ENCODE results near the gene MAP1B. TPM values are rescaled to one million over a fixed set of nuclear protein-coding genes. Genes with fewer than 3 reads are reported as not detected.
A peak's percentile ranks its signal among the peaks of the same experiment; 100 is the strongest.

MAP1B gene
- total and polyA plus RNA-seq, 2 donors, result 1.6 to 3.1 TPM

DNA sequence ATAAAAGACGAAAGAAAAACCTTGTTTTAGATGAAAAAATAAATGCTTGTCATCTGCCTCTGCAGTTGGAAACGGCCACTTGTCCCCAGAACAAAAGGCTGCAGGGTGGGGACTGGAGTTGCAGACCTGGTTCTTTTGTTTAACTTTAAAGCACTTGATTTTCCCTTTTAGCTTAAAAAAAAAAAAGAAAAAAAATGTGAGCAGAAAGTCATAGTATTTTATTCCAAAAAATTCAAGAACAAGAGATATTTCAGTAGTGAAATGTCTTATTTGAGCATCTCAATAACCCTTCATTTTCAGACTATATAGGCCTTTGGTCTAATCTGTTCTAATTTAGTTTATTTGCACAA lies 1.8 kb downstream of the MAP1B start:
- peak overlapping the region in 1 of 2 donors; percentile 28 for H3K4me3 ChIP-seq (ENCODE audit: low read length in 2 of 2)
- 1% methylated on average over 2 of the region's 2 CpGs for WGBS
- peaks cover 4 to 9% of the 10 kb centered on the region in 2 donors for H3K4me1 ChIP-seq (ENCODE audit: control insufficient read depth in 2 of 2, insufficient read depth in 2 of 2, low read length in 2 of 2)
- H3K9me3 ChIP-seq (ENCODE audit: control insufficient read depth in 2 of 2, insufficient read depth in 1 of 2, low read length in 1 of 2), result no peaks in the 10 kb centered on the region
- no peak overlapping the region for H3K27ac ChIP-seq (ENCODE audit: low read depth in 1 of 2, low read length in 1 of 2)
- no peaks in the 10 kb centered on the region for H3K36me3 ChIP-seq (ENCODE audit: control insufficient read depth in 2 of 2, insufficient read depth in 2 of 2, low read length in 1 of 2)
- DNase-seq (ENCODE audit: low read depth in 6 of 9, low spot score in 9 of 9), result no peak
- H3K27me3 ChIP-seq (ENCODE audit: control insufficient read depth in 2 of 2, insufficient read depth in 1 of 2, low read length in 1 of 2), result peaks cover 38 to 58% of the 10 kb centered on the region in 2 donors

DNA sequence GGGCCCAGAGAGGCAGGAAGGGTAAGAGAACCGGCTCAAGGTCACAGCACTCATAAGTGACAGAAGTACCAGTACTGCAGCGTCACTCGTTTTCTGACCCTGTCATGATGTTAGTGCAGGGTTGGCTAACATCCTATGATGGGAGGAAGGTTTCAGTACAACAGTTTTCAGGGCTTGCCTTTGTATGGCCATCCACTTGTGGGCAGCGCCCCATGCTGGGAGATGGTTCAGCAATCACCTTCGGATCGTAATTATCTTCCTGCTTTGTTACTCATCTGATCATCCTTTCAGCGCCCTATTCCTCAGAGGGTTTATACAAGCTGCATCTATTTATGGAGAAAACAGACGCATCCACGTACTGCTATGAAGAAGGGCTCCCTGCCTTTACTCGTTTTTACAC lies 2.4 kb downstream of the MAP1B start:
- WGBS, result 93% methylated on average over 10 of the region's 10 CpGs
- no peak for DNase-seq (ENCODE audit: low read depth in 6 of 9, low spot score in 9 of 9)
- Histone ChIP-seq H3K36me3 (ENCODE audit: control insufficient read depth in 2 of 2, insufficient read depth in 2 of 2, low read length in 1 of 2) (no peaks in the 10 kb centered on the region), H3K27me3 (ENCODE audit: control insufficient read depth in 2 of 2, insufficient read depth in 1 of 2, low read length in 1 of 2) (peaks cover 35 to 58% of the 10 kb centered on the region in 2 donors), H3K4me1 (ENCODE audit: control insufficient read depth in 2 of 2, insufficient read depth in 2 of 2, low read length in 2 of 2) (peaks cover 4 to 9% of the 10 kb centered on the region in 2 donors), H3K9me3 (ENCODE audit: control insufficient read depth in 2 of 2, insufficient read depth in 1 of 2, low read length in 1 of 2) (no peaks in the 10 kb centered on the region), H3K27ac (ENCODE audit: low read depth in 1 of 2, low read length in 1 of 2) (no peak overlapping the region), H3K4me3 (ENCODE audit: low read length in 2 of 2) (no peak overlapping the region)

DNA sequence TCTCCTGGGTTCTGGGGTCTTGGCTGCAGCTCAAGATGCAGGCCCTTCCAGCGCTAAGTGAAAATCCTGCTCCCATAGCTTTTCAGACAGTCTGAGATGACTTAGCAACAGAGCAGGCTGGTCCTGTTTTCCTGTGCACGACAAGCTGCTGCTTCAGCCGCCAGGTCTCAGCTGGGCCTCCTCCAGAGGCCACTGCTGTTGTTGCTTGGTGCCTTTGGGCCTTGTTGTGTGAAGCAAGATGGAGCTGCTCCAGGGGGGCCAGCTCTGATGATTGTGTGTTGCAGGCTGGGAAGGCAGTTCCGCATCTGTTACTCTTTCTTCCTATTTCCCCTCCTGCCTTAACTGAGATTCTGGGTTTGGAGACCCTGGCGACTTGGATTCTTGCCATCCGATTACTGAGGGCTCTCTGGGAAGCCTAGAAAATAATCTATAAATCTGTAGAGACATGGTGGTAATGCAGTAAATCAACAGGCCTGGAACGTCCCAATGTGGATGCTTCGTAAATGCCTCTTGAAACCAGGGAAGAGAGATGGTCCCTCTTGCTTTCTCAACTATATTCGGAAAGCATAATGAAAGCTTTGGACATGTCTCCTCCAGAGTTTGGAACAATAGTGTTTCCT lies 3.2 kb downstream of the MAP1B start:
- Histone ChIP-seq H3K27me3 (ENCODE audit: control insufficient read depth in 2 of 2, insufficient read depth in 1 of 2, low read length in 1 of 2) (peaks cover 35 to 57% of the 10 kb centered on the region in 2 donors), H3K4me1 (ENCODE audit: control insufficient read depth in 2 of 2, insufficient read depth in 2 of 2, low read length in 2 of 2) (peaks cover 4 to 9% of the 10 kb centered on the region in 2 donors), H3K9me3 (ENCODE audit: control insufficient read depth in 2 of 2, insufficient read depth in 1 of 2, low read length in 1 of 2) (no peaks in the 10 kb centered on the region), H3K36me3 (ENCODE audit: control insufficient read depth in 2 of 2, insufficient read depth in 2 of 2, low read length in 1 of 2) (no peaks in the 10 kb centered on the region), H3K4me3 (ENCODE audit: low read length in 2 of 2) (no peak overlapping the region), H3K27ac (ENCODE audit: low read depth in 1 of 2, low read length in 1 of 2) (no peak overlapping the region)
- 93% methylated on average over 9 of the region's 9 CpGs for WGBS
- no peak for DNase-seq (ENCODE audit: low read depth in 6 of 9, low spot score in 9 of 9)

DNA sequence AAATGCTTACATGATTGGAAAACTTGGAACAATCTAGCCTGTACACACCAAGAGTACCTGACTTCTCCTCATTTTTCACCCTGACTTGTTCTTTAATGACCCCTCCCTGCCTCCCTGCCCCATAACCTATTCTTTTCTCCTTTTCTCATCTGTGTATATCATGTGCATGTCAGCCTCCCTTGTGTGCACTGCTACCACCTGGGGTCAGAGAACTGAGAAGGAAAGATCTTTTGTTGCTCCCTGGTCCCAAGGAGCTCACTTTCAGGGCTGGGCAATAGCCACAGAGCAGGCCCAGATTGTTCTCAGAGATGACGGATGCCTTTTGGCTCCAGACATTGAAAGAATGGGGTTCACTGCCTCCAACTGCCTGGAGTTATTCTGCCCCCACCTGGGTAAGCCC lies 5.1 kb downstream of the MAP1B start:
- peaks cover 25 to 38% of the 10 kb centered on the region in 2 donors for H3K27me3 ChIP-seq (ENCODE audit: control insufficient read depth in 2 of 2, insufficient read depth in 1 of 2, low read length in 1 of 2)
- 97% methylated on average over 1 of the region's 1 CpG for WGBS
- peaks cover 4 to 9% of the 10 kb centered on the region in 2 donors for H3K4me1 ChIP-seq (ENCODE audit: control insufficient read depth in 2 of 2, insufficient read depth in 2 of 2, low read length in 2 of 2)
- DNase-seq (ENCODE audit: low read depth in 6 of 9, low spot score in 9 of 9), result no peak
- H3K9me3 ChIP-seq (ENCODE audit: control insufficient read depth in 2 of 2, insufficient read depth in 1 of 2, low read length in 1 of 2), result no peaks in the 10 kb centered on the region
- no peaks in the 10 kb centered on the region for H3K36me3 ChIP-seq (ENCODE audit: control insufficient read depth in 2 of 2, insufficient read depth in 2 of 2, low read length in 1 of 2)
- H3K27ac ChIP-seq (ENCODE audit: low read depth in 1 of 2, low read length in 1 of 2), result no peak overlapping the region
- no peak overlapping the region for H3K4me3 ChIP-seq (ENCODE audit: low read length in 2 of 2)

DNA sequence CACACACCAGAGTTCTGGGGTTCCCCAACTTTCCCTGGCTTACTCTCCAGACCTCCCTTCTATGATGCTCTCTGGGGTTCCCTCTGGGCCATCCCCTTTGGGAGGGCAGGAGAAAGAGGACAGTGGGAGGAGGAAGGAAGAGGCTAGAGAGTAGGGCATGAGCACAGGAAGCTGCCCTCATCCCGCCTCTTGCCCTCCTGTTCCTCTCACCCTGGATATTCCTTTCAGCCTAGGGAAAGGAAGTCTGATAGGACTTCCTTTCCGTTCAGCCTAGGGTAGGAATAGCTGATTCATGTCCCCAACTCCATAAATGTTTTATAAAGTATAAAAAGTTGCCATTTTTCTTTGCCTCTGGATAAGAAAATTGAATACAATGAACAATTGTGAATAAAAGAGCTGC lies 7.4 kb downstream of the MAP1B start:
- H3K4me3 ChIP-seq (ENCODE audit: low read length in 2 of 2), result no peak overlapping the region
- H3K9me3 ChIP-seq (ENCODE audit: control insufficient read depth in 2 of 2, insufficient read depth in 1 of 2, low read length in 1 of 2), result no peaks in the 10 kb centered on the region
- DNase-seq (ENCODE audit: low read depth in 6 of 9, low spot score in 9 of 9), result no peak
- H3K36me3 ChIP-seq (ENCODE audit: control insufficient read depth in 2 of 2, insufficient read depth in 2 of 2, low read length in 1 of 2), result no peaks in the 10 kb centered on the region
- peaks cover 5 to 16% of the 10 kb centered on the region in 2 donors for H3K27me3 ChIP-seq (ENCODE audit: control insufficient read depth in 2 of 2, insufficient read depth in 1 of 2, low read length in 1 of 2)
- H3K4me1 ChIP-seq (ENCODE audit: control insufficient read depth in 2 of 2, insufficient read depth in 2 of 2, low read length in 2 of 2), result no peaks in the 10 kb centered on the region
- 80% methylated on average over 2 of the region's 2 CpGs for WGBS
- H3K27ac ChIP-seq (ENCODE audit: low read depth in 1 of 2, low read length in 1 of 2), result no peak overlapping the region

DNA sequence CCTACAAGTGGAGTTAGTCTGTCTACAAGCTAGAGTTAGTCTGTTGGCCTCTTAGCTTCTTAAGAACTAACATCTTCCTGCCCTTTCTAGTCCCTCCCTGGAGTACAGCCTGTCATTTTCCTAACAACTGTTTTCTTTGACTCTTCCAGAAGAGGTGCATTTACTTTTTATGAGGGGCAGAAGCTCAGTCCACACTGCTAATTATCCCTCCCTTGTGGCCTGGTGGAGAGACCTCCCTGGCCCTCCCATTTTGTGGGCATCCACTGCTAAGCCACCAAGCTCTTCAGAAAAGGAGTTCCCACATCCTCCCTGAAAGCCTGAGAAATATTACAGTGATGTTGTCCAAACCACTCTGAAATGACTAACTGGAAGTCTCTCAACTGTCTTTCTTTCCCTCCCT lies 8.0 kb downstream of the MAP1B start:
- Histone ChIP-seq H3K4me1 (ENCODE audit: control insufficient read depth in 2 of 2, insufficient read depth in 2 of 2, low read length in 2 of 2) (no peaks in the 10 kb centered on the region), H3K36me3 (ENCODE audit: control insufficient read depth in 2 of 2, insufficient read depth in 2 of 2, low read length in 1 of 2) (no peaks in the 10 kb centered on the region), H3K9me3 (ENCODE audit: control insufficient read depth in 2 of 2, insufficient read depth in 1 of 2, low read length in 1 of 2) (no peaks in the 10 kb centered on the region), H3K27ac (ENCODE audit: low read depth in 1 of 2, low read length in 1 of 2) (no peak overlapping the region), H3K27me3 (ENCODE audit: control insufficient read depth in 2 of 2, insufficient read depth in 1 of 2, low read length in 1 of 2) (peaks cover 1 to 10% of the 10 kb centered on the region in 2 donors), H3K4me3 (ENCODE audit: low read length in 2 of 2) (no peak overlapping the region)
- DNase-seq (ENCODE audit: low read depth in 6 of 9, low spot score in 9 of 9), result no peak

DNA sequence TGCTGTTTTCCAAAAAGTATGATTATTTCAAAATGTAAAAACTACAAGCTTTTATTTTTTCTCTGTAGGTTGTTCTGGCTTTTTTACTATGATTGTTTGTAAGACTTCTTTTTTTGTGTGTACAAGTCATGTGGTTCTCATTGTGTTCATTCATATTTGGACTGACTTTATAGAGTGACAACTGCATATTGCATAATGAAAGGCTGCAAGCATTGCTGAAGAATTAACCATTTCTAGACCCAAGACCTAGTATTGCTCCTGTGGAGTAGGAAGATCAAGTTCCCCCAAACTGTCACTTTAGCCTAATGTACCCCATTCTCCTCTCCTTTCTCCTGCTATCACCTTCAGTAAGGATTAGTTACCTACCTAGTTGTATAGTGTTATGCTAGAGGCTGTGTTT lies 10.0 kb downstream of the MAP1B start:
- Histone ChIP-seq H3K9me3 (ENCODE audit: control insufficient read depth in 2 of 2, insufficient read depth in 1 of 2, low read length in 1 of 2) (no peaks in the 10 kb centered on the region), H3K27ac (ENCODE audit: low read depth in 1 of 2, low read length in 1 of 2) (no peak overlapping the region), H3K4me1 (ENCODE audit: control insufficient read depth in 2 of 2, insufficient read depth in 2 of 2, low read length in 2 of 2) (no peaks in the 10 kb centered on the region), H3K27me3 (ENCODE audit: control insufficient read depth in 2 of 2, insufficient read depth in 1 of 2, low read length in 1 of 2) (peaks cover 0 to 9% of the 10 kb centered on the region in 2 donors), H3K4me3 (ENCODE audit: low read length in 2 of 2) (no peak overlapping the region), H3K36me3 (ENCODE audit: control insufficient read depth in 2 of 2, insufficient read depth in 2 of 2, low read length in 1 of 2) (no peaks in the 10 kb centered on the region)
- DNase-seq (ENCODE audit: low read depth in 6 of 9, low spot score in 9 of 9), result no peak

DNA sequence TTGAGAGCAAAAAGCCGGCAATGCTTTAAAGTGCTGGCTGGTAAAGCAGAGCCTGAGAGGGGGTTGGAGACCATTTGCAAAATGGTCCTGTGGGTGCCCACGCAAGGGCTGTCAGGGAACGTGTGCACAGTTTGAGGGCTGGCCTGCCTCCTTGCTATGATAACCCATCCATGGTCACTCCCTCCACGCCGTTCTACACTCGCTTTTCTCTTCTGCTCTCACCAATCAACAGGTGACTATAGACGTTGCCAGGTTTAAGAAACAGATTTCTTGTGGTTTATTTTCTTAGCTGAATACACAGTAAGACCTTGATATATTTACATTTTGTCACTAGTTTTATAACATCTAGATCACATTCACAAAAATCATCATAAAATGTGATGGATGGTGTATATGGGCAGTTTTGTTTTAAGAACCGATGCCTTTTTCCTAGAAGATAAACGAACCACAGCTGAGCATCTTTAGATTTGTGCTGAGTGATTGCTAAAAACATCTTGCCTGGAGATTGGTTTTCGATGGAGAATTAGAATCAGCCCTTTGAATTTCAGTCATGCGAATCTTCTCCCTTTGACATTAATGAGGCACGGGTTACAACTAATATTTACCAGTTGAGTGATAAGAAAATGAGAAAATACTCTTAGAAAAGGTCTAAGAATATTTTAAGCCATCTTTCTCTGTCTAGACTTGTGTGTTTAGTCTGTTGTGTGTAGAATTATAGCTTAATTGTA lies 13.9 kb downstream of the MAP1B start:
- H3K4me1 ChIP-seq (ENCODE audit: control insufficient read depth in 2 of 2, insufficient read depth in 2 of 2, low read length in 2 of 2), result no peaks in the 10 kb centered on the region
- peaks cover 0 to 4% of the 10 kb centered on the region in 2 donors for H3K27me3 ChIP-seq (ENCODE audit: control insufficient read depth in 2 of 2, insufficient read depth in 1 of 2, low read length in 1 of 2)
- no peak overlapping the region for H3K4me3 ChIP-seq (ENCODE audit: low read length in 2 of 2)
- no peaks in the 10 kb centered on the region for H3K36me3 ChIP-seq (ENCODE audit: control insufficient read depth in 2 of 2, insufficient read depth in 2 of 2, low read length in 1 of 2)
- WGBS, result 89% methylated on average over 12 of the region's 12 CpGs
- no peak overlapping the region for H3K27ac ChIP-seq (ENCODE audit: low read depth in 1 of 2, low read length in 1 of 2)
- DNase-seq (ENCODE audit: low read depth in 6 of 9, low spot score in 9 of 9), result no peak
- no peaks in the 10 kb centered on the region for H3K9me3 ChIP-seq (ENCODE audit: control insufficient read depth in 2 of 2, insufficient read depth in 1 of 2, low read length in 1 of 2)

DNA sequence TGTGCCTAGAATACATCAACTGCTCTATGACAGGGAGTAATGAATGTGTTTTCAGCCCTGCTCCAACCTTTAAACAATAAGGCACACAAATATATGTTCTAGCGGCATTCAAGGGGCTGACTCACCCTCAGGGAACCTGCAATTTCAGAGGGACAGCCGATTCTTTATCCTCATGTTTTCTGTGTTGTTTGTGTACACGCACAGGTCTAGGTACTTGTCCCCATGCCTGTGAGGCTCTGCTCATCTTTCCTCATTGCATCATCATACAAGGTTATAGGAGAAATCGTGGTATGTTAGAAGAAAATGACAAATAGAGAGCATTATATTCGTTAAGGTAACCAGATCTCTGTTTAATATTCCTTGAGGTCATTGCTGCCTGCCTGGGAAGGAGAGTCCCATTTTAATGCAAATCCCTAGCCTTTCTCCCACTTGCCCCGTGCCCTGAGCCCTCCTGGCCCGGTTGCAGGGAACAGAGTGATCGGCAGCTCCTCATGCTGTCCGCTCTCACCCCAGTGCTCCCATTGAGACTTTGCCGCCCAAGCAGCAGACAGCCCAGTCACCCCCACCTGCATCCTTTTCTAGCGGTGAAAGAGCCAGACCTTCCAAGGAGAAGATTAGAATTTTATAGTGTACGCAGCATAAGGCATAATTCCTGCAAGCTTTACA lies 14.6 kb downstream of the MAP1B start:
- no peak for DNase-seq (ENCODE audit: low read depth in 6 of 9, low spot score in 9 of 9)
- Histone ChIP-seq H3K27ac (ENCODE audit: low read depth in 1 of 2, low read length in 1 of 2) (no peak overlapping the region), H3K9me3 (ENCODE audit: control insufficient read depth in 2 of 2, insufficient read depth in 1 of 2, low read length in 1 of 2) (no peaks in the 10 kb centered on the region), H3K4me3 (ENCODE audit: low read length in 2 of 2) (no peak overlapping the region), H3K27me3 (ENCODE audit: control insufficient read depth in 2 of 2, insufficient read depth in 1 of 2, low read length in 1 of 2) (peaks cover 0 to 4% of the 10 kb centered on the region in 2 donors), H3K4me1 (ENCODE audit: control insufficient read depth in 2 of 2, insufficient read depth in 2 of 2, low read length in 2 of 2) (no peaks in the 10 kb centered on the region), H3K36me3 (ENCODE audit: control insufficient read depth in 2 of 2, insufficient read depth in 2 of 2, low read length in 1 of 2) (no peaks in the 10 kb centered on the region)
- 81% methylated on average over 12 of the region's 12 CpGs for WGBS

Data from thymus (tissue), 11 donors.